MM.1S (cell line): Measurements from ENCODE around the gene FXYD7.

Experiments
- EZH2 ChIP-seq: fragments of 300-600 bp; sonication (generic); optimal IDR thresholded peaks from 2 replicates; pipeline ENCODE3; 2017; ENCODE audit warnings: low read depth, mild to moderate bottlenecking, antibody characterized with exemption, low read length, mixed read lengths
- EZH2phosphoT487 ChIP-seq: fragments of 300-600 bp; sonication (generic); IDR thresholded peaks from 2 replicates; pipeline ENCODE4 v1.6.1; 2018; ENCODE audit warnings: antibody characterized with exemption, low read length
- TF ChIP-seq, protein P1 (sequence below): fragments of 300-600 bp; sonication (generic); IDR thresholded peaks from 2 replicates; pipeline ENCODE4 v1.5.1; 2016; ENCODE audit warnings: antibody characterized with exemption, low read length, mixed read lengths

DNA sequence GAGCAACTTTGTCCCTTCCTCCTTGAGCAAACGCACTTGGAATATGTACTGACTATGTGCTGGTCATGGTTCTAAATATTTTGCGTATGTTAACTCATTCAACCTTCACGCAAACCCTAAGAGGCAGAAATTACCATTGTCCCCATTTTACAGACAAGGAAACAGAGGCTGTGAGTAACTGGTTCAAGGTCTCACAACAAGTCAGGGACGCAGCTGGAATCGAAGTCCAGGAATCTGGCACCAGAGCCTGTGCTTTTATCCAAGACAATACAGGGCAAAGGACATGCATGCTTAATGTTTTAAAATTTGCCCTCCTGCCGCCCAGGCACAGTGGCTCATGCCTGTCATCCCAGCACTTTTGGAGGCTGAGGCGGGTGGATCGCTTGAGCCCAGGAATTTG, 16.6 kb downstream of the FXYD7 start:
- TF ChIP-seq, protein P1, sequence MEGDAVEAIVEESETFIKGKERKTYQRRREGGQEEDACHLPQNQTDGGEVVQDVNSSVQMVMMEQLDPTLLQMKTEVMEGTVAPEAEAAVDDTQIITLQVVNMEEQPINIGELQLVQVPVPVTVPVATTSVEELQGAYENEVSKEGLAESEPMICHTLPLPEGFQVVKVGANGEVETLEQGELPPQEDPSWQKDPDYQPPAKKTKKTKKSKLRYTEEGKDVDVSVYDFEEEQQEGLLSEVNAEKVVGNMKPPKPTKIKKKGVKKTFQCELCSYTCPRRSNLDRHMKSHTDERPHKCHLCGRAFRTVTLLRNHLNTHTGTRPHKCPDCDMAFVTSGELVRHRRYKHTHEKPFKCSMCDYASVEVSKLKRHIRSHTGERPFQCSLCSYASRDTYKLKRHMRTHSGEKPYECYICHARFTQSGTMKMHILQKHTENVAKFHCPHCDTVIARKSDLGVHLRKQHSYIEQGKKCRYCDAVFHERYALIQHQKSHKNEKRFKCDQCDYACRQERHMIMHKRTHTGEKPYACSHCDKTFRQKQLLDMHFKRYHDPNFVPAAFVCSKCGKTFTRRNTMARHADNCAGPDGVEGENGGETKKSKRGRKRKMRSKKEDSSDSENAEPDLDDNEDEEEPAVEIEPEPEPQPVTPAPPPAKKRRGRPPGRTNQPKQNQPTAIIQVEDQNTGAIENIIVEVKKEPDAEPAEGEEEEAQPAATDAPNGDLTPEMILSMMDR, result no peak
- TF ChIP-seq EZH2phosphoT487, result no peak
- TF ChIP-seq EZH2, result no peak
